ENCODE measurements around the gene TMCO4. TPM values are rescaled to one million over a fixed set of nuclear protein-coding genes. Genes with fewer than 3 reads are reported as not detected.

TMCO4 gene
- total and polyA plus RNA-seq, 10 of the 15 experiments (the other 5 are each of a cell fraction or from before 2014, with no cell fraction given): 2.4 to 20.8 (median 13.0) TPM

DNA sequence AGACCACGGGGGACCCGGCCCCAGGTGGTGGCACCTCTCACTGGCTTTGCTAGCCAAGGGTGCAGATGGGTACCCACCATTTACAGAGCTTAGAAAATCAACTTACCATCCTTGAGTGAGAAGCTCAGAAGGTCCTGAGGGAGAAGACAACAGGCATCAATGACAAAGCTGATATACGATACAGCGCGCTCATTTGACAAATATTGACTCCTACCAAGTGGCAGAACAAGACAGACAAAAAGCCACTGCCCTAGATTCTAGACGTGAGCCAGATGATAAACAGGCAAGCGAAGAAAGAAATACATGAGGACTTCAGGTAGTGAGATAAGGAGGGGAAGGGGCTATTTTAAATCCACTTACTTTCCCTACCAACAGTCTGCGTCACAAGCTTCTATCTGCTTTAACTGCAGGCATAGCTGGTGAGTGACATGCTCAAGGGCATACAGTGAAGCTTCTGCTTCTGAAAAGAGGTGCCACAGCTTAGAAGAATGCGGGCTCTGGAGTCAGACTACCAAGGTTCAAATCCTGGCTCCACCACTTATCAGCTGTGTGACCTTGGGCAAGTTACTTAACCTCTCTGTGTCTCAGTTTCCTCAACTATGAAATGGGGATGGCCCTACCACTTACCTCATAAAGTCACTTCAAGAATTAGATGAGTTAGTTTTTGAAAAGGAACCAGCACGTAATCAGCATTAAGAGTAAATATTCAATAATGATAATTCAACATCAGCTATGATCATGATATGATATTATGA lies 29.1 kb downstream of the TMCO4 start:
- ChIA-PET RAD21 (ENCODE audit: unreplicated experiment) (no interaction called here), POLR2A (no interaction called here), SMC1A (ENCODE audit: uncharacterized antibody, unreplicated experiment) (no interaction called here), CTCF (interaction anchor here (0.9 to 1.4 kb wide), 2 partner anchors 9 to 13 kb away, joined by 3 to 4 read pairs; no protein-coding TSS in a partner anchor)
- no peak overlapping the region for H3K4me2 ChIP-seq (ENCODE audit: control insufficient read depth, insufficient read depth)
- H3K9me3 ChIP-seq (replicated peaks; ENCODE audit: control insufficient read depth, insufficient read depth, low read length): no peaks in the 10 kb centered on the region
- no peak overlapping the region for H3K27ac ChIP-seq (ENCODE audit: control insufficient read depth, insufficient read depth)
- H3K27me3 ChIP-seq (replicated peaks in 1 of 2; ENCODE audit: control insufficient read depth in 2 of 2, insufficient read depth in 2 of 2, low read length in 1 of 2): no peaks in the 10 kb centered on the region
- no peak for ATAC-seq
- peaks cover 0 to 3% of the 10 kb centered on the region in 2 experiments; a peak in 2 of 4 replicates for H3K36me3 ChIP-seq (ENCODE audit: control insufficient read depth in 2 of 2, insufficient read depth in 2 of 2, low read length in 1 of 2)
- no peaks in the 10 kb centered on the region for H4K20me1 ChIP-seq (ENCODE audit: control insufficient read depth, insufficient read depth)
- H2AFZ ChIP-seq (ENCODE audit: control insufficient read depth, low read depth, low read length): no peak overlapping the region
- no TSS peak for BruUV-seq (replicated peaks)
- DNase-seq (ENCODE audit: low read depth, low spot score): no peak
- no peak overlapping the region for H3K9ac ChIP-seq (ENCODE audit: control insufficient read depth, insufficient read depth, low read length)
- intact Hi-C loops (cut with micrococcal nuclease; ENCODE audit: unreplicated experiment) (no loop called here), in situ Hi-C loops (cut with MboI) (no loop called here)
- H3K79me2 ChIP-seq (ENCODE audit: control insufficient read depth, insufficient read depth, low read length): no peaks in the 10 kb centered on the region
- no peak for FAIRE-seq
- H3K4me3 ChIP-seq: no peak overlapping the region
- TF ChIP-seq MTA3 (IDR thresholded peaks at IDR 0.05; ENCODE audit: borderline replicate concordance, low read length): no peak
- TF ChIP-seq, protein P1, sequence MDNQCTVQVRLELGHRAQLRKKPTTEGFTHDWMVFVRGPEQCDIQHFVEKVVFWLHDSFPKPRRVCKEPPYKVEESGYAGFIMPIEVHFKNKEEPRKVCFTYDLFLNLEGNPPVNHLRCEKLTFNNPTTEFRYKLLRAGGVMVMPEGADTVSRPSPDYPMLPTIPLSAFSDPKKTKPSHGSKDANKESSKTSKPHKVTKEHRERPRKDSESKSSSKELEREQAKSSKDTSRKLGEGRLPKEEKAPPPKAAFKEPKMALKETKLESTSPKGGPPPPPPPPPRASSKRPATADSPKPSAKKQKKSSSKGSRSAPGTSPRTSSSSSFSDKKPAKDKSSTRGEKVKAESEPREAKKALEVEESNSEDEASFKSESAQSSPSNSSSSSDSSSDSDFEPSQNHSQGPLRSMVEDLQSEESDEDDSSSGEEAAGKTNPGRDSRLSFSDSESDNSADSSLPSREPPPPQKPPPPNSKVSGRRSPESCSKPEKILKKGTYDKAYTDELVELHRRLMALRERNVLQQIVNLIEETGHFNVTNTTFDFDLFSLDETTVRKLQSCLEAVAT (IDR thresholded peaks at IDR 0.05): no peak
- TF ChIP-seq EP300 (IDR thresholded peaks at IDR 0.05; ENCODE audit: borderline replicate concordance in 1 of 2, control insufficient read depth in 1 of 2, low read depth in 2 of 2, low read length in 2 of 2): no peak
- H3K4me1 ChIP-seq (ENCODE audit: control insufficient read depth, insufficient read depth, low read length): no peaks in the 10 kb centered on the region
- 68% methylated on average over 10 of the region's 10 CpGs for WGBS (ENCODE audit: insufficient coverage, insufficient replicate concordance, low lambda C conversion rate, missing lambda C conversion rate)
